Activated T-cell treated with anti-CD3 and anti-CD28 coated beads, Interleukin-2, amount 50 U/mL, for 1 hour (primary cell): Measurements from ENCODE around the gene CDC42BPG.

Experiments
- DNase-seq: peaks from one replicate; pipeline ENCODE4 v3.0.0-alpha.2; 2020

Gene CDC42BPG

GRCh38 chr11:64802370-64803157, 41.9 kb downstream of the CDC42BPG start:
- DNase-seq = peak; percentile 60

GRCh38 chr11:64801561-64802369, 42.7 kb downstream of the CDC42BPG start:
- no peak for DNase-seq

GRCh38 chr11:64801158-64801464, 43.3 kb downstream of the CDC42BPG start:
- DNase-seq = no peak

GRCh38 chr11:64800303-64801157, 43.9 kb downstream of the CDC42BPG start:
- no peak for DNase-seq

- no peak for DNase-seq
Observed at GRCh38 chr11:64799623-64800302, 44.7 kb downstream of the CDC42BPG start.

- DNase-seq = no peak
Observed at GRCh38 chr11:64799256-64799622, 45.2 kb downstream of the CDC42BPG start.

- DNase-seq = no peak
Observed at GRCh38 chr11:64796757-64797541, 47.5 kb downstream of the CDC42BPG start.

- no peak for DNase-seq
Observed at GRCh38 chr11:64796047-64796756, 48.3 kb downstream of the CDC42BPG start.

GRCh38 chr11:64794526-64794925, 49.9 kb downstream of the CDC42BPG start:
- DNase-seq = no peak

- no peak for DNase-seq
Observed at GRCh38 chr11:64793271-64794160, 50.9 kb downstream of the CDC42BPG start.

GRCh38 chr11:64792482-64792881, 52.0 kb downstream of the CDC42BPG start:
- DNase-seq = no peak

- no peak for DNase-seq
Observed at GRCh38 chr11:64791781-64792291, 52.6 kb downstream of the CDC42BPG start.

- DNase-seq = no peak
Observed at GRCh38 chr11:64790205-64791095, 54.0 kb downstream of the CDC42BPG start.

GRCh38 chr11:64789331-64790204, 54.9 kb downstream of the CDC42BPG start:
- no peak for DNase-seq

GRCh38 chr11:64788321-64789215, 55.9 kb downstream of the CDC42BPG start:
- DNase-seq = no peak

- peak; percentile 72 for DNase-seq
Observed at GRCh38 chr11:64787526-64788320, 56.7 kb downstream of the CDC42BPG start.
